GM19099 (cell line): ENCODE data around the gene ADRA1B.

ENCODE experiments used
- POLR2A ChIP-seq: IDR thresholded peaks from 3 replicates; pipeline ENCODE4 v1.6.1; 2011; ENCODE audit warnings: low read depth; ENCODE audit not compliant: insufficient read length; ENCODE audit errors: extremely low read depth

The ADRA1B gene

GRCh38 chr5:159909126-159909525 is 7.2 kb upstream of the ADRA1B start:
- TF ChIP-seq POLR2A: no peak

GRCh38 chr5:159910207-159910842 is 6.0 kb upstream of the ADRA1B start:
- TF ChIP-seq POLR2A: no peak

- no peak for TF ChIP-seq POLR2A
These were observed 5.4 kb upstream of the ADRA1B start for GRCh38 chr5:159910843-159911229.

- no peak for TF ChIP-seq POLR2A
These were observed 4.9 kb upstream of the ADRA1B start for GRCh38 chr5:159911349-159911748.

- TF ChIP-seq POLR2A: no peak
These were observed 4.1 kb upstream of the ADRA1B start for GRCh38 chr5:159912033-159912800.

GRCh38 chr5:159913048-159913447 is 3.2 kb upstream of the ADRA1B start:
- TF ChIP-seq POLR2A: no peak

GRCh38 chr5:159913501-159913900 is 2.8 kb upstream of the ADRA1B start:
- TF ChIP-seq POLR2A: no peak

- no peak for TF ChIP-seq POLR2A
These were observed 819 bp downstream of the ADRA1B start for GRCh38 chr5:159916841-159917761.

- no peak for TF ChIP-seq POLR2A
These were observed 1.7 kb downstream of the ADRA1B start for GRCh38 chr5:159917994-159918393.

- TF ChIP-seq POLR2A: no peak
These were observed 5.4 kb downstream of the ADRA1B start for GRCh38 chr5:159921721-159922120.

- TF ChIP-seq POLR2A: no peak
These were observed 6.7 kb downstream of the ADRA1B start for GRCh38 chr5:159923008-159923407.

- TF ChIP-seq POLR2A: no peak
These were observed 12.0 kb downstream of the ADRA1B start for GRCh38 chr5:159928122-159928909.

- TF ChIP-seq POLR2A: no peak
These were observed 12.9 kb downstream of the ADRA1B start for GRCh38 chr5:159929176-159929575.
